NCI-H2107 (cell line): ENCODE results near the gene SLC35F3.

Experiments used
- DNase-seq: peaks from one replicate; lab custom pipeline; 2025; lab: John Stamatoyannopoulos, UW

The SLC35F3 gene

DNA sequence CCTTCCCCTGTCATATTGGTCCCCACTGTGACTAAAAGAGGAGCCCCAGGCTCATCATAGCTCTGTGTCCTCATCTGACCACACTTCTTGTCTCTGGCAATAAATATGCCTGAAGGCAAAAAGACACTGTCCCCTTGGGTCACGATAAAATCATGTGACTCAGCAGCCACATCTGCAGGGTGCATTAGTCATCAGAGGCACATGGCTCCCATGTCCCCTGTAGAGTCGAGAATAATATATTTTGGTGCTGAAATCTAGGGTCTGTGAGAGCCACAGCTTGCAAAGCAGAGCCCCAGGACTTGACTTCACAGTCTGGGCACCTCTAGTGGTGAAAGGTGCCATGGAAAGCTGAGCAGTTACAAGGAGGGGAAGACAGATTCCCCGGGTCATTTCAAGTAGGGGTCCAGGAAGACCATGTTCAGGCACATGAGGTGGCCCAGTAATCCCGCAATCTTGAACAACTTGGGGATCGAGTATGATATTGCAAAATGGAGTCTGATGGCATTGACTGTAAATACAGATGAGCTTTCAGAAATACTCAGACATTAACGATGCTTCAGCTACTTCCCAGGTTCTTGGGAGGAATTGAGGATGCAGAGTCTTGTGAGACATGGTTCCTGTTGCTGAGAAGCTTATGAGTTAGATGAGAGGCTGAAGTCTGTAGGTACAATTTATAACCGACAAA is 68.6 kb downstream of the SLC35F3 start:
- no peak for DNase-seq

DNA sequence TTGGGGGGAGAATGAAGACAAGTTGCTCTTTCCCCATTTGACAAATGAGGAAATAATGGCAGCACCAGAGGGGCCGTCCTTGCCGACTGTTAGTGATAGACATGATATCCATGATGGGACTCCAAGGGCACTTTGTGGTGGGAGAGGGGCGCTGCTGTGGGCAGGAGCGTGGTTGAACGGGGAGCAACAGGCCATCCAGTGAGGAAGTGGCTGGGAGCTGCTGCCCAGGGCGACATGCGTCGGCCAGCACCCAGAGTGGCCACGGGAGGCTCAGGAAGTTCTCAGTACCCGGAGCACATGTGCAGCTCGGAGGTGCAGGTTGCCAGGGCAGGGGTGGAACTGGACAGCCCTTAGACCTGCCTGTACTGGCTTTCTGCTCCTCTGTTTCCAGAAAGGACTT is 71.0 kb downstream of the SLC35F3 start:
- DNase-seq = no peak

DNA sequence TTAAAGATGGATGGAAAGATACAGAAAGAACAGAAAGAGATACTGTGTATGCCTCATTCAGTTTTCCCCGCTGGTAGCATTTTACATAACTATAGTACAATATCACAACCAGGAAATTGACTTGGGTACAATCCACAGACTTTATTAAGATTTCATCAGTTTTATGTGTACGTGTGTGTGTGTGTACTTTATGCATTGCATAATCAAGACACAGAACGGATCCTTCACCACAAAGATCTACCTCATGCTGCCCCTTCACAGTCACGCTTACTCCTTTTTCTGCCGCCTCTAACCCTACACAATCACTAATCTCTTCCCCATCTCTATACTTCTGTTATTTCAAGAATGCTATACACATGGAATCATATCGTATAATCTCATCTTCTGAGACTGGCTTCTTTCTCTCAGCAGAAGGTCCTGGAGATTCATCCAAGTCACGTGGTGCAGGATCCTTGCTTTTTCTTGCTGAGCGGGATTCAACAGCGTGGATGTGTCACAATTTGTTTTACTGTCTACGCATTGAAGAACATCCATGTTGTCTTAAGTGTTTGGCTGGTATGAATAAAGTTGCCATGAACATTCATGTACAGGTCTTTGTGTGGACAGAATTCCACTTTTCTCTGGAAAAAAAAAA is 76.7 kb downstream of the SLC35F3 start:
- no peak for DNase-seq

DNA sequence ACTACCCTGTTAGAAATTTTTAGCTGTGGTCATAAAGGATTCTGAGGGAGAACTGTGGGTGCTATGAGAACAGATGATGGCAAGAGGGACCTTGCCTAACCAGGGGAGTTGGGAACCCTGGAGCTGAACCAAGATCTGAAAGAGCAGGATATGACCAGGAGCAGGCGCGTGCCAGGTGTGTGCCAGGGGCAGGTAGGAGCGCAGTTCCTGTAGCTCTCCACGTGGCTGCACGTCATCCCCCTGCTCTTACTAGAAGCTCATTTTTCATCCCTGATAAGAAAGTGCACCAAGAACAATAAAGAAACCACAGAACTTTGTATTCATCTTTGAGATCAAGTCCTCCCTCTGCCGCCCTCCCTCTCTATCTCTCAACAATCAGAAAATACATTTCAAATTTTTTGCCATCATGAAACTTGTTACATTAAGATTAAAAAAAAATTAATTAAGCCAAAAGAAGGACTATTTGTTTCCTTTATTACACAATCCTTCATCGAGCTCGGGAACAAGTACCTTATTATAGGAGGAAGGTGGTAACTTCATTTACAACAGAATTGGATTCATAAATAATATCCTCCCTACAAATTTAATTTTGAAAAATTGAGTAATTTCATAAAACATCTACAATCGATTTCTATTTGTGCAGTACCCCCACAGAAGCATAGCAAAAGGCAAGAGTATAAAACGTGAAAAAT is 78.5 kb downstream of the SLC35F3 start:
- no peak for DNase-seq

DNA sequence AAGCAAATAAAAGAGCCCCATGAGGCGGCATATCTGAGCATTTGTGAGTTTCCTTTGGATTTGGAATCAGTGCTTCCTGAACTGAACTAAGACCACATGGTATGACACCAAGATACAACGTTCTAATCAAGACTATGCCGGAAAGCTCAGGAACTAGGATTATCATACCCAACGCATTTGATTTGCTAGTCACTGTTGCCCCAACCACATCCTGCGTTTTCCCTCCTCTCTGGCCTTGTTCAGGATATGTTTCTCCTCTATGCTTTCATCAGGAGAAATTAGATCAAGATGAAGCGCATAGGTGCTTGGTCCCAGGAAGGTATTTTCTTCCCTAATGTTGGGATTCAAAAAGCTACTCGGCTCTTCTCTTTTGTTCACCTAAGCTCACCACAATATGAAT is 79.3 kb downstream of the SLC35F3 start:
- no peak for DNase-seq

DNA sequence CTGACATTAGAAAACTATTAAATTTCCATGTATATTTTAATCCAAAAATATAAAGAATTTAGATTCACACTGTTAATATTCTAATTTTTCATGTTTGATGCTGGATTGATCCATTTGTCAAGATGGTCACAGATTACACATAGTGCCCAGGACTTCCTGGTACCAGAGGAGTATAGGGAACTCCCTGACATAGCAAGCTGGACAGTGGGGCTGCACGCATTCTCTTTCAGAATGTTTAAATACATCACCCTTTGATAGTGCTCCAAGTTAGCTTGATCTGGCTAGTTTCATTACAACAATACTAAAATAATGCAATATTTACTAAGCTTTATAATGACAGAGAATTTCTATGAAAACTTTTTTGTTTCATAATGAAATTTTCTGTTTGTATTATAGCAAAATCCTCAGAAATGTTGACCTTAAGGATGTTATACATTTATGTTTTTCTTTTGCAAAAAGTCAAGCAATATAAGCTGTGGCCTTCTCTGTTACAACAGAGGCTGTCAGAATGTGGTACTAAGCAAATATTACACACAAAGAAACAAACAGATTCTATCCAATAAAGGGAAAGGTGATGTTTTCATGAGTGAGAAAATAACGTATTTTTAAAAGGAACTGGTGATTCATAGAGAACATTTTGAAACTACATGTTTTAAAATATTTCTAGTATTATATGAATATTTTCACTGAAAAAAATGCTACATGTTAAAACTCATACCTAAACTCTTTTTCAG is 84.7 kb downstream of the SLC35F3 start:
- DNase-seq = no peak

DNA sequence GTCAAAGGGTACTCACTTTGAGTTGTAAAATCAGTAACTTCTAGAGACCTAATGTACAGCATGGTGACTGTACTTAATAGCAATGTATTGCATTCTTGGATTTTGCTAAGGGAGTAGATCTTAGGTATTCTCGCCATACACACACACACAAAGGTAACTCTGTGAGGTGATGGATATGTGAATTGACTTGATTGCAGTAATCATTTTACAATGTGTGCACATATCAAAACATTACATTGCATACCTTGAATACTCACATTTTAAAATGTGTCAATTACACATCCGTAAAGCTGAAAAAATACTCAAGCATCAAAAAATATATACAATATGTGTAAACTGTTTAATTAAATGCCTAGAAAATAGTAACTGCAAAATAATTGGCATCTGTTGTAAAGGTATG is 86.0 kb downstream of the SLC35F3 start:
- DNase-seq = no peak

DNA sequence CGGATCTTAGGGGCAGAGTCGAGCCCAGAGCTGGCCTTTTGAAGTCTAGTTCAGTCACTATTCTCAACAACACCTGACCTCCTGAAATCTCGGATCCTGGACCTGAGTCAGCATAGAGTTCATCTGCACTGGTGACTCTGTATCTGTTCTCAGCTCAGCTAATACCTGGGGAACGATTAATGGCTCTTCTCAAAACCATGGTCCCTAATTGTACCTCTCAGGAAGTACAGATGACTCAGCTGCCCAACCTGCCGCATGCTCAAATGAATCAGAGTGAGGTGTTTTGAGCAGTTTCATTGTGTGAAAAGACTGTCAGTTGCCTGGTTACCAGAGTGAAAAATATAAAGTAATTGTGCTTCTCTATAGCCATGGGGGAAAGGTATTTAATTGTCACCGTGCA is 89.2 kb downstream of the SLC35F3 start:
- no peak for DNase-seq

DNA sequence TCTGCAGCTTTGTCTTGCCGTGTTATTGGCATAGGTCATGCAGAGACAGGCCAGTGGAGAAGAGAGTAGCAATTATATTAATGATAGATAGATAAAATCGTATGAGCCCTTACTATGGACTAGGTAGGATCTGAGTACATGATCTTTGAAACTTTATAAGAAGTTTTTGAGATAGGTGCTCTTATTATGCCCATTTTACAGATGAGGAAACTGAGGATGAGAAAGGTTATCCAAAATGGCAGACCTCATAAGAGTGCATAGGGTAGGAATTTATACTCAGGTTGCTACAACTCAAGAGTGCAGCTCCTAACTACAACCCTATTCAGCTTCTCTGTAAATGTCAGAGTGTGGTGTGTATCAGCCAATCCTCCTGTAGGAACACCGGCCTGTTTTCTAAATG is 89.6 kb downstream of the SLC35F3 start:
- no peak for DNase-seq

DNA sequence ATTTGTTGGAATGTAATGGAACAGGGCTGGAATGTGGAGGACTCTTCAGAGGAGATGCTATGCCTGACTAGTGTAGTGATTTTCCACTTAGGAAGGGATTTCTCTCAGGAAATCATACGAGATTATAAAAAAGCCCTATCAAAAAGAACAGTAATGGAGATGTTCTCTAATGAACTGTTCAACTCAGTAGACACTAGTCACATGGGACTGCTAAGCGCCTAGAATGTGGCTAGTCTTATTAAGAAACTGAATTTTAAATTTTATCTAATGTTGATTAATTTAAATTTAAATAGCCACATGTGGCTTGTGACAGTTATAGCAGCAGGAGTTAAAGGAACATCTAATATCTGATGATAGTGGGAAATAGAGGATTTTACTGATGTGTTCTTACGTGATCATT is 94.0 kb downstream of the SLC35F3 start:
- no peak for DNase-seq

DNA sequence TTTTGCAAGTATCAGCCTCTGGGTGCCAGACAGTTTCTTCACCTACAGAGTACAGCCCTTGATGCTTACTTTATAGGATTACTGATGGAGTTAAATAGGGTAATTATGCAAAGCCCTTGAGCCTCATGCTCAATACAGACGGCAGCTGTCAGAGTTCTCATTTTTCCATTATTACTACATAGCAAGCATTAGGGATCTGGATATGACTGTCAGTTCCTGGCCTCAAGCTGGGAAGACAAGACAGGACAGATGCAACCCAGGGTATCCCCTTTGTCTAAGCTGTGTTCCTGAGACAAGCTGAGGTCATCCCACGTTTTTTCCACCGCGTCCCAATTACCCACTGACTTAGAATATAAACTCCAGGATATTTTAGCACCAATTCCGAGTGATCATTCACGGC is 94.4 kb downstream of the SLC35F3 start:
- DNase-seq = no peak

DNA sequence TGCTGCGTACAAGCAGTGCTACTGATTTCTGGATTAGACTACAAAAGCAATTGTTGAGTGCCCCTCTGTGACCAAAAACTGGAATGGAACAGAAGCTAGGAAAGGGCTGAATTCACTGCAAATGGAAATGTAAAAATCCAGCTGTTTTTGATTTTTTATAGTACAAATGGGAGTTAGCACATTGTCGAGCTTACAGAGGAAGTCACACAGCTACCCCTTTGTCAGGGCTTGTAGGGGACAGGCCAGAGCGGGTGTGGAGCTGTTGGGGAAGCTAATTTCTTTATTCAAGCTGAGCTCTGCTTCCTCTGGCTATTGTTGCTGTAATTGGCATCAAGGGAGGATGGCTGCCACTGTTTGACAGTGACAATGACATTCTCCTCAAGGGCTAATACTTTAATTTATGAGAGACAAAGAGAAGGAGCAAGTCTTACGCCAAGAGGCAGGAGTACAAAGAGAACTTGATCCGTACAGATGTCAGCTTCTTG is 96.1 kb downstream of the SLC35F3 start:
- no peak for DNase-seq

DNA sequence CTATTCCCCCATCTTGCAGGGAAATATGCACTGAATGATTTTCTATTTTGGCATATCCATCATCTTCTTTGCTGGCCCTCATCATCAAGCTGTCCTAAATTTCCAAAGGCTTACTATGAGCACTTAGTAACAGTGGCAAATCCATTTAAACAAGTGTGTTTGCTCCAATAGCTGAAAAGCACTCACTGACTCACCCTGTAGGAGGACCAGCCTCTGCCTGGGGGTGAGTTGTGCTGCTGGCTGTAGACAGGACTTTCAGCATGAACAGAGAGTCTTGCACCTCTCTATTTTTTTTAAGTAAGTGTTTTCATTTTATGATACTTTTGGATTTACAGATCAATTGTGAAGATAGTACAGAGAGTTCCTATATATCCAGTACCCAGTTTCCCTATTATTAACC is 97.3 kb downstream of the SLC35F3 start:
- no peak for DNase-seq

DNA sequence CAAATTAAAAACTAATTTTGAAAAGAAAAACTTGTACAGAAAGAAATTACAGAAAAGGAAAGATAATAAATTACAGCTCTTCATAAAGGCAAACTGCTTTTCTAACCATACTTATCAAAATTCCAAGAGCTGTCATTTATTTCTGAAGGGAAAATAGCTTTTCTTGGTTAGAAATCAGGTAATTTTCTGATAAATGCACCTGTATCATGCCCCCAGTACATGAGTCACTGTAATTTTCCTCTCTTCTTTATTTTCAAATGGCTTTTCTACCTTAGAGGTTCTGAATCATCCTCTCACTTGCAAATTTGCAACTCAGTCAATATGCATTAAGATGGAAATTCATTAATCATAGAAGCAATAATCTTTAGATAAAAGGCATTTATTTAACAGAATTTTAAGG is 100.1 kb downstream of the SLC35F3 start:
- DNase-seq = no peak

DNA sequence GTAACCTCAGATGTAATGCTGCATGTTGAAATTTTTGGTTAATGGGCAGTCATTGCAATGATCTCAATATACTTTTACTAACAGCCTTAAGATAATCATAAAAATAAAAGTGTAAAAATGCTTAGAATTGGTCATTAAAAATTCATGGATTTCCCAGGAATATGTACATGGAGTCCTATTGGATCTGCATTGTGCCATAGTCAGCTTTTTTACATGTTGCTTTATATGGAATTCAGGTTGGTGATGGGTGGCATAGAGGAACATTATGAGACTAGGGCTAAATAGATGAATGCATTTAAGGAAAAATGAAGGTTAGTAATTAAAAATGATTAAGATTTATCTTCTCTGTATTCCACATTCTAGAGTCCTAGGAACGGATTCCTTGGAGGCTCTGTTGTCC is 103.2 kb downstream of the SLC35F3 start:
- no peak for DNase-seq

DNA sequence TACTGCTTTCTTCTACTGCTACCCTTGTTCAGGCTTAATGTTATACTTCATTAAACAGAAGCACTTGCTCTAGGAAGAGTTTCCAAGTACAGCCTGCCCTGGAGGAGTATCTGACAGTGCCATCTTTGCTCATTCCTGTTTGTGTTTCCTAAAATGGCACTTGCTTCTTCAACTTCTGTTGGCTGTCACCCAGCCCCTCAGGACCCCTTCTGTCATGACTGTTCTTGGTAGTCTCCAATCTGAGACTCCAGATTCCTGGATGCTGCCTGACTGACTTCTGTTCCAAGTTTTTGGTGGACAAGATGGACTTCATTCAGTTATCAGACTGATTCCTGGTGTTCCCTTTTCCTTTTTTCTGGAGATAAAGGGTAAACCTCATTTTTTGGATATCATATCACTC is 104.1 kb downstream of the SLC35F3 start:
- DNase-seq = no peak

DNA sequence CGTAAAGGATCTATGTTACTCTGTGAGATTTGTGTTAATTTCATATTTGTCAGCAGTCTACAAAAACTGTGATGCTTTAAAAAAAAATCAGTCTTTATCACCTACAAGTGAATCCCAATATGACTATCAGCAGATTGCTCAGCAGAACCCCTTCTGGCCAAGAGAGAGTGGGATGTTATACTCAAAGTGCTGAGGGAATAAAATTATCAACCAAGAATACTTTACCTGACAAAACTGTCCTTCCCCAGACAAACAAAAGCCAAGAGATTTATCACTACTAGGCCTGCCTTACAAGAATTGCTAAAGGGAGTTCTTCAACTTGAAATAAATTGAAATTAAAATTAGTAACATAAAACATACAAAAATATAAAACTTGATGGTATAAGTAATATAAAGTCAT is 105.2 kb downstream of the SLC35F3 start:
- DNase-seq = no peak

DNA sequence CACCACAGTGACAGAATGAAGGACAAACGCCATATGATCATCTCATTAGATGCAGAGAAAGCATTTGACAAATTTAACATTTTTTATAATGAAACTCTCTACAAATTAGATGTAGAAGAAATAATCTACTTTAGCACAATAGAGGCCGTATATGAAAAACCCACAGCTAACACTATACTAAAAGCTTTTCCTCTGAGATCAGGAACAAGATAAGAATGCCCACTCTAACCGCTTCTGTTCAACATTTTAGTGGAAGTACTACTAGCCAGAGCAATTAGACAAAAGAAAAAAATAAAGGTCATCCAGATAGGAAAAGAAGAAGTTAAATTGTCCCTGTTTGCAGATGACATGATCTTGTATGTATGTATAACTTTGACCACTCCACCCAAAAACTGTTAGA is 109.7 kb downstream of the SLC35F3 start:
- no peak for DNase-seq

DNA sequence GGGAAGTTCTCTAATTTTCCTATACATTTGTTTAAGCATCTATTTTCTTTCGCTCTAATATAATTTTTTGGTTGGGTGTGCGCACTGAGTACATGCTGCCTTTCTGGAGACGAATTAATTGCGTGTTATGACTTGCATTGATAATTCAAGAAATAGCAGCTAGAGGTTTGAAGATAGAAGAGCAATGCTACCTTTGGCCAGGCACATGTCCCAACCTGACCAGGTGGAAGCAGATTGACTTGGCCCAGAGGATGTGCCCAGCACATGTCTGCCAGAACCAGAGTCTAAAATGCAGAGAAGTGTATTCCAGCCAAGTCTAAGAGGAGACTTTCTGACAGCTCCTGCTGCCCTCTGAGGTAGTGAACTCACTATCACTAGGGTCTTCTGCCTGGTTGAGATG is 114.3 kb downstream of the SLC35F3 start:
- no peak for DNase-seq

DNA sequence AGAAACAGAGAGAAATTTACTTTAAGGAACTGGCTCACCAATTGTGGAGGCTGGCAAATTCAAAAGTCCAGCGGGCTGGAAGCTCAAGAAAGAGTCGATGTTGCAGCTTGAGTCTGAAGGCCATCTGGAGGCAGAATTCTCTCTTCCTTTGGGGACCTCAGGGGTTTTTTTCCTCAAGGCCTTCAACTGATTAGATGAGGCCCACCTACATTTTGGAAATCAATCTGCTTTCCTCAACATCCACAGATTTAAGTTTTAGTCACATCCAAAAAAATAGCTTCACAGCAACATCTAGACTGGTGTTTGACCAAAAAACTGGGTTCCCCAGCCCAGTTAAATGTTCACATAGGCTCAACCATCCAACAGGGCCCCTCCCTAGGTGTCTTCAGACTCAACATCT is 114.9 kb downstream of the SLC35F3 start:
- DNase-seq = no peak

DNA sequence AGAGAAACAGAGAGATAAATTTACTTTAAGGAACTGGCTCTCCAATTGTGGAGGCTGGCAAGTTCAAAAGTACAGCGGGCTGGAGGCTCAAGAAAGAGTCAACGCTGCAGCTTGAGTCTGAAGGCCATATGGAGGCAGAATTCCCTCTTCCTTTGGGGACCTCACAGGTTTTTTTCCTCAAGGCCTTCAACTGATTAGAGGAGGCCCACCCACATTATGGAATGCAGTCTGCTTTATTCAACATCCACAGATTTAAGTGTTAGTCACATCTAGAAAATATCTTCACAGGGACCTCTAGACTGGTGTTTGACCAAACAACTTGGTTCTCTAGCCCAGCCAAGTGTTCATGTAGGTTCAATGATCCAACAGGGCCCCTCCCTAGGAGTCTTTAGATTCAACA is 117.8 kb downstream of the SLC35F3 start:
- DNase-seq = no peak

DNA sequence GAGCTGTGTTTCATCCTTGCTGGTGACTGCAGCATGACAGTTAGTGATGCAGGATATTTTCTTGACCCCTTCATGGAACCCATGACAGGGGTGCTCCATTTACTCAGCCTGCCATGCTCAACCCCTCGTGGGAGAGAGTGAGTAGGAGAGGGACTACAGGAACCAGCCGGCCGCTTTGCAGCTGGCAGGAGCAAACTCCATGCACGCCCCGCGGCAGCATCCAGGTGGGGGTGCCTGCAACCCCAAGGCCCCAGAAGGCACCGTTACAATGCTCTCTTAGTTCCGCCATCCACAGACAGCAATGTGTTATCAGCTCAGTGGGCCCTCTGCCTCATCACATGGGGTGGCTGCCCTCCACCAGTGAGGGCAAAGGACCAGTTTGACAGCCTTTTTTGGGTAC is 135.1 kb downstream of the SLC35F3 start:
- DNase-seq = no peak
